Panc1 (cell line): ENCODE measurements around the gene MIF. TPM values are rescaled to one million over a fixed set of nuclear protein-coding genes. Genes with fewer than 3 reads are reported as not detected.

Experiments
- ATAC-seq: fragments of 200-7000 bp; cut with Tn5 transposase; 2 replicates; pipeline ENCODE4 v1.9.1; 2020; ENCODE audit warnings: mild to moderate bottlenecking, moderate library complexity
- BruUV-seq: library from RNA; stranded (reverse); fragments of 400-500 nt; replicated peaks from 2 replicates; lab custom pipeline; 2021; lab: Mats Ljungman, UMichigan
- CTCF ChIA-PET: fragments of 300-600 bp; sonication (Branson Sonifier 250); formaldehyde crosslinking; loops from one replicate; lab custom pipeline; 2022; ENCODE audit warnings: antibody characterized with exemption; lab: Charles Lee
- POLR2A ChIA-PET: fragments of 300-600 bp; sonication (Branson Sonifier 250); formaldehyde crosslinking; loops from one replicate; lab custom pipeline; 2022; ENCODE audit warnings: antibody characterized with exemption; lab: Charles Lee
- DNase-seq: peaks from one replicate; pipeline ENCODE4 v3.0.0-alpha.2; 2010; ENCODE audit warnings: low read depth, low spot score
- H3K27ac ChIP-seq: 2 replicates; pipeline ENCODE4 v1.5.1; 2011; ENCODE audit warnings: mild to moderate bottlenecking, low read length, inconsistent platforms
- H3K27me3 ChIP-seq: fragments of 200-500 bp; sonication (Bioruptor generic); 2 replicates; pipeline ENCODE4 v1.6.0; 2014; ENCODE audit warnings: low read length, inconsistent platforms; ENCODE audit not compliant: control insufficient read depth, insufficient read depth
- H3K36me3 ChIP-seq: fragments of 200-500 bp; sonication (Bioruptor generic); 2 replicates; pipeline ENCODE4 v1.5.1; 2014; ENCODE audit warnings: inconsistent platforms, mild to moderate bottlenecking, low read length, moderate library complexity; ENCODE audit not compliant: control insufficient read depth, insufficient read depth
- H3K4me1 ChIP-seq: 2 replicates; pipeline ENCODE4 v1.5.1; 2011; ENCODE audit warnings: inconsistent platforms, mild to moderate bottlenecking, low read length, moderate library complexity; ENCODE audit not compliant: control insufficient read depth, insufficient read depth
- H3K4me3 ChIP-seq, 2 experiments: 2 replicates each; pipeline ENCODE4 v1.5.1; 2011 to 2012; ENCODE audit warnings: low read depth in 2 of 2, low read length in 2 of 2, mild to moderate bottlenecking in 2 of 2, inconsistent platforms in 1 of 2, moderate library complexity in 1 of 2
- H3K9me3 ChIP-seq: fragments of 200-500 bp; sonication (Bioruptor generic); 2 replicates; pipeline ENCODE4 v1.5.1; 2014; ENCODE audit warnings: low read depth, mild to moderate bottlenecking, inconsistent platforms, low read length, moderate library complexity; ENCODE audit not compliant: control insufficient read depth, insufficient read depth
- CTCF ChIP-seq: fragments of 450-650 bp; IDR thresholded peaks from 2 replicates; pipeline ENCODE4 v1.5.1; 2017; ENCODE audit warnings: mild to moderate bottlenecking
- POLR2AphosphoS5 ChIP-seq: IDR thresholded peaks from 2 replicates; pipeline ENCODE4 v1.6.1; 2012; ENCODE audit warnings: mild to moderate bottlenecking, low read depth, low read length, moderate library complexity
- SIN3A ChIP-seq: IDR thresholded peaks from 2 replicates; pipeline ENCODE4 v1.6.1; 2012; ENCODE audit warnings: low read depth, mild to moderate bottlenecking, low read length, moderate library complexity, borderline replicate concordance; ENCODE audit not compliant: insufficient read depth
- TCF7L2 ChIP-seq: IDR thresholded peaks from 2 replicates; pipeline ENCODE4 v1.6.1; 2011; ENCODE audit warnings: mild to moderate bottlenecking, low read depth, low read length, inconsistent platforms
- in situ Hi-C: cut with HindIII; loops from 2 replicates; pipeline ENCODE4 v1.10.0; 2016; ENCODE audit warnings: low sequenced_read_pairs, low pct_unique_long_range_greater_than_20kb
- intact Hi-C: fragments of 100-400 bp; cut with micrococcal nuclease; formaldehyde crosslinking; loops from one replicate; pipeline ENCODE4 v1.10.0; 2022; ENCODE audit not compliant: unreplicated experiment
- total RNA-seq: library from RNA; stranded (reverse); gene quantifications from one replicate; pipeline ENCODE4 v1.2.1, GENCODE V29; 2021; ENCODE audit not compliant: unreplicated experiment
- TF ChIP-seq, protein P1 (sequence below), 2 experiments: IDR thresholded peaks; 2 replicates each; pipeline ENCODE4 v1.6.1; 2011 to 2012; ENCODE audit warnings: low read depth in 2 of 2, control low read depth in 1 of 2, low read length in 1 of 2, mild to moderate bottlenecking in 1 of 2, moderate library complexity in 1 of 2; ENCODE audit not compliant: insufficient read depth in 1 of 2

MIF gene
- total RNA-seq, 1 experiment from 2014 or later: 936 TPM

GRCh38 chr22:23922921-23923320 lies 28.7 kb downstream of the MIF start:
- H3K27me3 ChIP-seq: no peaks in the 10 kb centered on the region
- H3K27ac ChIP-seq: no peak overlapping the region
- intact Hi-C loops: no loop called here
- H3K9me3 ChIP-seq: no peaks in the 10 kb centered on the region; the same call in 1 of the 2 replicates
- no peak for ATAC-seq
- ChIA-PET POLR2A (no interaction called here), CTCF (no interaction called here)
- DNase-seq: no peak
- H3K4me1 ChIP-seq: peaks cover 8% of the 10 kb centered on the region
- H3K4me3 ChIP-seq: no peak overlapping the region
- BruUV-seq: no TSS peak
- in situ Hi-C loops: no loop called here
- no peaks in the 10 kb centered on the region for H3K36me3 ChIP-seq
- TF ChIP-seq POLR2AphosphoS5: no peak
- TF ChIP-seq CTCF: no peak
- TF ChIP-seq, protein P1, sequence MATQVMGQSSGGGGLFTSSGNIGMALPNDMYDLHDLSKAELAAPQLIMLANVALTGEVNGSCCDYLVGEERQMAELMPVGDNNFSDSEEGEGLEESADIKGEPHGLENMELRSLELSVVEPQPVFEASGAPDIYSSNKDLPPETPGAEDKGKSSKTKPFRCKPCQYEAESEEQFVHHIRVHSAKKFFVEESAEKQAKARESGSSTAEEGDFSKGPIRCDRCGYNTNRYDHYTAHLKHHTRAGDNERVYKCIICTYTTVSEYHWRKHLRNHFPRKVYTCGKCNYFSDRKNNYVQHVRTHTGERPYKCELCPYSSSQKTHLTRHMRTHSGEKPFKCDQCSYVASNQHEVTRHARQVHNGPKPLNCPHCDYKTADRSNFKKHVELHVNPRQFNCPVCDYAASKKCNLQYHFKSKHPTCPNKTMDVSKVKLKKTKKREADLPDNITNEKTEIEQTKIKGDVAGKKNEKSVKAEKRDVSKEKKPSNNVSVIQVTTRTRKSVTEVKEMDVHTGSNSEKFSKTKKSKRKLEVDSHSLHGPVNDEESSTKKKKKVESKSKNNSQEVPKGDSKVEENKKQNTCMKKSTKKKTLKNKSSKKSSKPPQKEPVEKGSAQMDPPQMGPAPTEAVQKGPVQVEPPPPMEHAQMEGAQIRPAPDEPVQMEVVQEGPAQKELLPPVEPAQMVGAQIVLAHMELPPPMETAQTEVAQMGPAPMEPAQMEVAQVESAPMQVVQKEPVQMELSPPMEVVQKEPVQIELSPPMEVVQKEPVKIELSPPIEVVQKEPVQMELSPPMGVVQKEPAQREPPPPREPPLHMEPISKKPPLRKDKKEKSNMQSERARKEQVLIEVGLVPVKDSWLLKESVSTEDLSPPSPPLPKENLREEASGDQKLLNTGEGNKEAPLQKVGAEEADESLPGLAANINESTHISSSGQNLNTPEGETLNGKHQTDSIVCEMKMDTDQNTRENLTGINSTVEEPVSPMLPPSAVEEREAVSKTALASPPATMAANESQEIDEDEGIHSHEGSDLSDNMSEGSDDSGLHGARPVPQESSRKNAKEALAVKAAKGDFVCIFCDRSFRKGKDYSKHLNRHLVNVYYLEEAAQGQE (IDR thresholded peaks at IDR 0.05; ENCODE audit: insufficient read depth in 1 of 2, low read depth in 2 of 2, low read length in 1 of 2): no peak
- no peak for TF ChIP-seq SIN3A
- no peak for TF ChIP-seq TCF7L2

DNA sequence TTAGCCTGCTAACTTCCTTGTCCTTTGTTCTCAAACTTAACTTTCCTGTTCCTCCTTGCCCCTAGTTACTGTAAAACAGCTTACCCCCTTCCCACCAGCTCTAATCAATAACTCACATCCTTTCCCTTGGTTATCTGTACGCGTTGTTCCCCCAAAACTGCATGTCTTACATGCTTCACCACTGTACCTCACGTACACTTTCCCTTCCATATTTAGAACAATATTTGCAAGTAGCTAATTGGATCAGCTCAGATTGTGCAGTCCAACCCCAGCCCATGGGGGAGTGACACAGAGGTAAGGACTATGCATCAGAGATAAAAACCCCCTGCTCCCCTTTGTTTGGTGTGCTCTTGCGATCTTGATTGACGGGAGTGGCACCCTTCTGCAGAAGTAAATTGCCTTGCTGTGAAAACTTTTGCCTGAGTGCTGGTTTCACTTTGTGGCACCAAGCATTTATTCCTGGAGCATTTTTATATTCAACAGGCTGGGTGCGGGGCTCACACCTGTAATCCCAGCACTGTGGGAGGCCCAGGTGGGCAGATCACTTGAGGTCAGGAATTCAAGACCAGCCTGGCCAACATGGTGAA lies 30.9 kb downstream of the MIF start:
- no peak for DNase-seq
- H3K4me1 ChIP-seq: peaks cover 8% of the 10 kb centered on the region
- H3K4me3 ChIP-seq: no peak overlapping the region
- ATAC-seq: no peak
- H3K9me3 ChIP-seq: no peaks in the 10 kb centered on the region; the same call in 1 of the 2 replicates
- ChIA-PET POLR2A (no interaction called here), CTCF (no interaction called here)
- BruUV-seq: no TSS peak
- TF ChIP-seq TCF7L2 (no peak), SIN3A (no peak), CTCF (no peak), POLR2AphosphoS5 (no peak)
- TF ChIP-seq, protein P1 (IDR thresholded peaks at IDR 0.05; ENCODE audit: insufficient read depth in 1 of 2, low read depth in 2 of 2, low read length in 1 of 2): no peak
- in situ Hi-C loops (no loop called here), intact Hi-C loops (no loop called here)
- H3K27me3 ChIP-seq: no peaks in the 10 kb centered on the region
- no peak overlapping the region for H3K27ac ChIP-seq
- no peaks in the 10 kb centered on the region for H3K36me3 ChIP-seq
